ENCODE data around the gene LRRC8D. TPM values are rescaled to one million over a fixed set of nuclear protein-coding genes. Genes with fewer than 3 reads are reported as not detected.

The LRRC8D gene
- total and polyA plus RNA-seq, 9 of the 15 experiments (the other 6 are each of a cell fraction or from before 2014, with no cell fraction given), result 3.4 to 53.9 (median 15.9) TPM

- TF ChIP-seq NCOA6 (IDR thresholded peaks at IDR 0.05) (no peak), ZNF354B (CRISPR knock-in tag; IDR thresholded peaks at IDR 0.05) (no peak), KDM4B (IDR thresholded peaks at IDR 0.05; ENCODE audit: borderline replicate concordance in 2 of 2, low read depth in 1 of 2) (no peak), FOXK1 (CRISPR knock-in tag; IDR thresholded peaks at IDR 0.05; ENCODE audit: borderline replicate concordance) (no peak), CREM (IDR thresholded peaks at IDR 0.05; ENCODE audit: low read depth) (peak; percentile 94), AFF1 (IDR thresholded peaks at IDR 0.05; ENCODE audit: low read depth in 1 of 2, partially characterized antibody in 2 of 2) (peak; percentile 85 to 87), RBM17 (IDR thresholded peaks at IDR 0.05; ENCODE audit: borderline replicate concordance, low read depth, low read length) (no peak), ZNF134 (CRISPR knock-in tag; conservative IDR thresholded peaks at IDR 0.05) (no peak), ZNF121 (CRISPR knock-in tag; conservative IDR thresholded peaks at IDR 0.05) (no peak), U2AF1 (optimal IDR thresholded peaks at IDR 0.05; ENCODE audit: low read depth, low read length) (no peak), PHF20 (IDR thresholded peaks at IDR 0.05; ENCODE audit: partially characterized antibody) (no peak), ZBTB1 (CRISPR knock-in tag; IDR thresholded peaks at IDR 0.05; ENCODE audit: borderline replicate concordance, low read depth) (no peak), ZNF766 (CRISPR knock-in tag; conservative IDR thresholded peaks at IDR 0.05) (peak; percentile 85), ZNF318 (IDR thresholded peaks at IDR 0.05; ENCODE audit: borderline replicate concordance in 1 of 2, low read depth in 1 of 2) (peak in 1 of 2 experiments; percentile 59; a peak in 2 of 4 replicates), ZNF175 (CRISPR knock-in tag; IDR thresholded peaks at IDR 0.05; ENCODE audit: low read depth) (peak; percentile 88)
Observed at GRCh38 chr1:89896105-89896942, 75.5 kb downstream of the LRRC8D start (continued).
